ENCODE data around the gene RPIA.

RPIA gene

GRCh38 chr2:88667219-88667618, 24.3 kb upstream of the RPIA start:
- Histone ChIP-seq H3K27ac (no peak overlapping the region), H3K27me3 (replicated peaks) (no peaks in the 10 kb centered on the region), H3K4me3 (ENCODE audit: low read depth, low read length) (no peak overlapping the region), H3K36me3 (replicated peaks) (no peaks in the 10 kb centered on the region)
- TF ChIP-seq CTCF (IDR thresholded peaks at IDR 0.05; ENCODE audit: low read depth, low read length, missing control alignments), result no peak
- in situ Hi-C loops (cut with HindIII; ENCODE audit: low pct_ligation_motif_present, low sequenced_read_pairs), result loop anchor here (10.0 kb wide), 1 partner anchor 72 kb away; no protein-coding TSS in a partner anchor
- no peak for DNase-seq

DNA sequence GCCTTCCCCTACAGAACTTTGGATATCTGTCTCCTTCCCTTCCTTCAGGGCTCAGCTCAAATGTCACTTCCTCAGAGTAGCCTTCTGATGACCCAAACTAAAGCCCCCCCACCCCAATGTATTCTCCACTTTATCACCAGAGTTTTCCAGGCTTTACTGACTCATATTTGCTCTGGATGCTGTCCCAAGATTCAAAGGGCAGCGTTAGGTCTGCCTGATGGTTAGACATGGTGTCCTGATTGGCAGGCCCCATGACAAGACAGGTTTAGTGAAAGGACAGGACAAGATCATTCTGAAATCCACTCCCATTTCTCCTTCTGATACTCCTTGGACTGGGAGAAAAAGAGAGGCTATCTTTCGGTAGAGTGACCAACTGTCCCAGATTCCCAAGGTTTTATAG, 22.6 kb upstream of the RPIA start:
- TF ChIP-seq CTCF (IDR thresholded peaks at IDR 0.05; ENCODE audit: low read depth, low read length, missing control alignments), result no peak

GRCh38 chr2:88669482-88670214, 21.8 kb upstream of the RPIA start:
- no peak overlapping the region for H3K4me3 ChIP-seq (ENCODE audit: low read depth, low read length)
- no peaks in the 10 kb centered on the region for H3K36me3 ChIP-seq (replicated peaks)
- no peak overlapping the region for H3K27ac ChIP-seq
- DNase-seq, result peak; percentile 40
- in situ Hi-C loops (cut with HindIII; ENCODE audit: low pct_ligation_motif_present, low sequenced_read_pairs), result loop anchor here (10.0 kb wide), 1 partner anchor 75 kb away; no protein-coding TSS in a partner anchor
- peak; percentile 77 for TF ChIP-seq CTCF (IDR thresholded peaks at IDR 0.05; ENCODE audit: low read depth, low read length, missing control alignments)
- H3K27me3 ChIP-seq (replicated peaks), result peaks cover 2% of the 10 kb centered on the region

More for the DNA sequence above, 22.6 kb upstream of the RPIA start:
- Histone ChIP-seq H3K27ac (no peak overlapping the region), H3K4me3 (ENCODE audit: low read depth, low read length) (no peak overlapping the region), H3K36me3 (replicated peaks) (no peaks in the 10 kb centered on the region), H3K27me3 (replicated peaks) (peaks cover 2% of the 10 kb centered on the region)
- DNase-seq, result no peak
- in situ Hi-C loops (cut with HindIII; ENCODE audit: low pct_ligation_motif_present, low sequenced_read_pairs), result loop anchor here (10.0 kb wide), 1 partner anchor 74 kb away; no protein-coding TSS in a partner anchor

DNA sequence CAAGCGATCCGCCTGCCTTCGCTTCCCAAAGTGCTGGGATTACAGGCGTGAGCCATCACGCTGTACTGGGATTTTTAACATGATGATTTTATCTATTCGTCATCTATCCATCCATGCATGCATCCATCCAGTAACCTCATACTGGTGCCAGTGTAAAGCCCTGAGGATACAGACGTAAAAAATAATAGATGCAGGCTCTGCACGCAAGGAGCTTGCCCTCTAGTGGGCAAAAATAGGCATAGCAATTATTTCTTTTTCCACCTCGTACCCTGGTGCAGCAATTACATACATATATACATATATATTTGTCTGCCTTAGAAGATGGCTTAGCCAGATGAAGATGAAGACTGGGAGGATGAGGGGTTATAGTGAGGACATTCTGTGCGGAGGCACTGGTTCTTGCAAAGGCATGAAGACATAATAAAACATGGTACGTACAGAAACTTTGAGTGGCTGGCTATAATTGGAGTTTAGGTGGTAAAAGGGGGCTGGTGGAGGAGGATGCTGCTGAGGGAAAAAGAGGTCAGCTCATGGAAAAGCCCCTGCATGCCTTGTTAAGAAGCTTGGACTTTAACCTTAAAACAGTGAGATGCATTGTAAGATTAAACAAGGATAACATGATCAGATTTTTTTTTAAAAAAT, 19.6 kb upstream of the RPIA start:
- DNase-seq, result peak; percentile 66
- Histone ChIP-seq H3K27ac (no peak overlapping the region), H3K36me3 (replicated peaks) (no peaks in the 10 kb centered on the region), H3K27me3 (replicated peaks) (peaks cover 2% of the 10 kb centered on the region), H3K4me3 (ENCODE audit: low read depth, low read length) (no peak overlapping the region)
- in situ Hi-C loops (cut with HindIII; ENCODE audit: low pct_ligation_motif_present, low sequenced_read_pairs), result no loop called here
- TF ChIP-seq CTCF (IDR thresholded peaks at IDR 0.05; ENCODE audit: low read depth, low read length, missing control alignments), result peak; percentile 84

DNA sequence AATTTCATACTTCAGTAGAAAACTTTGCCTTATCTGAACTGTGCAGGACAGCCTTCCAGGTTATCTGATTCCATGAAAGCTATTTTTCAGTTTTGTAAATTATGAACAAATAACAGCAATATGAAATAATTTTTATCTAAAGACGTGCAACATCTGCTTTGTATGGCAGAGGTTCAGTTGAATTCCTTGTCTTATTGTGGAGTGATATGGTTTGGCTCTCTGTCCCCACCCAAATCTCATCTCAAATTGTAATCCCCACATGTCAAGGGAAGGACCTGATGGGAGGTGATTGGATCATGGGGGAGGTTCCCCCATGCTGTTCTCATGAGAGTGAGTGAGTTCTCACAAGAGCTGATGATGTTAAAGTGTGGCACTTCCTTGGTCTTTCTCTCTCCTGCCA, 18.1 kb upstream of the RPIA start:
- in situ Hi-C loops (cut with HindIII; ENCODE audit: low pct_ligation_motif_present, low sequenced_read_pairs), result no loop called here
- no peak for TF ChIP-seq CTCF (IDR thresholded peaks at IDR 0.05; ENCODE audit: low read depth, low read length, missing control alignments)
- H3K36me3 ChIP-seq (replicated peaks), result no peaks in the 10 kb centered on the region
- H3K27ac ChIP-seq, result no peak overlapping the region
- peaks cover 2% of the 10 kb centered on the region for H3K27me3 ChIP-seq (replicated peaks)
- H3K4me3 ChIP-seq (ENCODE audit: low read depth, low read length), result no peak overlapping the region
- no peak for DNase-seq

Measured in brain microvascular endothelial cell (primary cell).